ENCODE measurements around the gene TIMM10.

TIMM10 gene

GRCh38 chr11:57504511-57504910 lies 26.0 kb downstream of the TIMM10 start:
- DNase-seq (ENCODE audit: low read depth, low spot score): no peak

GRCh38 chr11:57502870-57503269 lies 27.7 kb downstream of the TIMM10 start:
- no peak for DNase-seq (ENCODE audit: low read depth, low spot score)

GRCh38 chr11:57502376-57502775 lies 28.2 kb downstream of the TIMM10 start:
- DNase-seq (ENCODE audit: low read depth, low spot score): no peak

- no peak for DNase-seq (ENCODE audit: low read depth, low spot score)
Observed at GRCh38 chr11:57501953-57502352, 28.6 kb downstream of the TIMM10 start.

- DNase-seq (ENCODE audit: low read depth, low spot score): no peak
Observed at GRCh38 chr11:57500926-57501325, 29.6 kb downstream of the TIMM10 start.

- no peak for DNase-seq (ENCODE audit: low read depth, low spot score)
Observed at GRCh38 chr11:57500515-57500914, 30.0 kb downstream of the TIMM10 start.

- DNase-seq (ENCODE audit: low read depth, low spot score): no peak
Observed at GRCh38 chr11:57499983-57500461, 30.5 kb downstream of the TIMM10 start.

- no peak for DNase-seq (ENCODE audit: low read depth, low spot score)
Observed at GRCh38 chr11:57499413-57499982, 31.1 kb downstream of the TIMM10 start.

GRCh38 chr11:57498540-57498939 lies 32.0 kb downstream of the TIMM10 start:
- no peak for DNase-seq (ENCODE audit: low read depth, low spot score)

GRCh38 chr11:57497303-57498247 lies 33.0 kb downstream of the TIMM10 start:
- DNase-seq (ENCODE audit: low read depth, low spot score): no peak

- DNase-seq (ENCODE audit: low read depth, low spot score): no peak
Observed at GRCh38 chr11:57496109-57496820, 34.3 kb downstream of the TIMM10 start.

- peak; percentile 64 for DNase-seq (ENCODE audit: low read depth, low spot score)
Observed at GRCh38 chr11:57493507-57494503, 36.7 kb downstream of the TIMM10 start.

GRCh38 chr11:57491371-57492061 lies 39.0 kb downstream of the TIMM10 start:
- no peak for DNase-seq (ENCODE audit: low read depth, low spot score)

- no peak for DNase-seq (ENCODE audit: low read depth, low spot score)
Observed at GRCh38 chr11:57490456-57491248, 39.9 kb downstream of the TIMM10 start.

- DNase-seq (ENCODE audit: low read depth, low spot score): no peak
Observed at GRCh38 chr11:57487920-57488659, 42.5 kb downstream of the TIMM10 start.

GRCh38 chr11:57487021-57487778 lies 43.4 kb downstream of the TIMM10 start:
- DNase-seq (ENCODE audit: low read depth, low spot score): no peak

GRCh38 chr11:57485217-57485990 lies 45.1 kb downstream of the TIMM10 start:
- no peak for DNase-seq (ENCODE audit: low read depth, low spot score)
